K562 (cell line): ENCODE measurements around the gene CD151. TPM values are rescaled to one million over a fixed set of nuclear protein-coding genes. Genes with fewer than 3 reads are reported as not detected.

ENCODE experiments used
- ATAC-seq: fragments of 200-7000 bp; cut with Tn5 transposase; 3 replicates; pipeline ENCODE4 v1.9.1; 2020; ENCODE audit warnings: moderate library complexity
- BruUV-seq: library from RNA; stranded (reverse); fragments of 400-500 nt; replicated peaks from 2 replicates; lab custom pipeline; 2021; lab: Mats Ljungman, UMichigan
- CTCF ChIA-PET: fragments of 300-600 bp; formaldehyde crosslinking; extraction: SDS; loops from one replicate; lab custom pipeline; 2021; ENCODE audit warnings: low intra/inter-chr PET ratio; lab: Yijun Ruan, JAX
- POLR2A ChIA-PET: fragments of 300-600, 350-650 bp; sonication (Branson Sonifier 250); formaldehyde crosslinking; extraction: SDS; loops from one replicate; lab custom pipeline; 2021; ENCODE audit warnings: antibody characterized with exemption, inconsistent platforms; lab: Yijun Ruan, JAX
- DNase-seq, 4 experiments: peaks; one replicate each; pipeline versions ENCODE4 v3.0.0 to v3.0.0-alpha.2; 2011 to 2018; ENCODE audit warnings: low spot score in 3 of 4, mixed read lengths in 3 of 4; ENCODE audit errors: extremely low read depth in 1 of 4
- FAIRE-seq: peaks from 2 replicates; lab custom pipeline; 2011; peaks lifted over from hg19 to GRCh38; lab: Jason Lieb, UNC
- H2AFZ ChIP-seq: 2 replicates; pipeline ENCODE4 v1.6.0; 2011; ENCODE audit warnings: low read depth, low read length, control low read depth, inconsistent platforms
- H3K27ac ChIP-seq: fragments of 200-600 bp; 3 replicates; pipeline ENCODE4 v1.8.0; 2011; ENCODE audit warnings: low read depth, mild to moderate bottlenecking, control low read depth, inconsistent platforms, low read length, moderate library complexity, mixed read lengths; ENCODE audit errors: extremely low read depth
- H3K27me3 ChIP-seq, 2 experiments: fragments of 300-600 bp in 1 of 2; 2 replicates in 1 of 2; 3 replicates in 1 of 2; pipeline versions ENCODE4 v1.6.0 to v1.8.0; 2011; ENCODE audit warnings: inconsistent platforms in 2 of 2, low read length in 2 of 2, mild to moderate bottlenecking in 1 of 2, mixed read lengths in 1 of 2, moderate library complexity in 1 of 2; ENCODE audit not compliant: control insufficient read depth in 2 of 2, insufficient read depth in 2 of 2
- H3K36me3 ChIP-seq: fragments of 300-600 bp; 3 replicates; pipeline ENCODE4 v1.8.0; 2011; ENCODE audit warnings: mild to moderate bottlenecking, low read length, inconsistent platforms; ENCODE audit not compliant: control insufficient read depth, insufficient read depth
- H3K4me1 ChIP-seq, 2 experiments: fragments of 200-600 bp in 1 of 2; replicated peaks in 1 of 2; 2 replicates in 1 of 2; 3 replicates in 1 of 2; pipeline versions ENCODE4 v1.5.1 to v1.8.0; 2011; ENCODE audit warnings: inconsistent platforms in 2 of 2, low read length in 2 of 2, mild to moderate bottlenecking in 1 of 2, mixed read lengths in 1 of 2, moderate library complexity in 1 of 2; ENCODE audit not compliant: control insufficient read depth in 2 of 2, insufficient read depth in 2 of 2
- H3K4me2 ChIP-seq: 2 replicates; pipeline ENCODE4 v1.6.1; 2011; ENCODE audit warnings: low read length, control low read depth, inconsistent platforms, mixed read lengths; ENCODE audit not compliant: insufficient read depth
- H3K4me3 ChIP-seq: fragments of 200-600 bp; sonication (generic), shearing (Covaris generic); 2 replicates; pipeline ENCODE4 v1.5.1; 2016; ENCODE audit warnings: control low read depth, inconsistent platforms
- H3K79me2 ChIP-seq: fragments of 200-600 bp; 3 replicates; pipeline ENCODE4 v1.8.0; 2011; ENCODE audit warnings: low read length, inconsistent platforms; ENCODE audit not compliant: control insufficient read depth, insufficient read depth
- H3K9ac ChIP-seq, 2 experiments: 2 replicates each; pipeline versions ENCODE4 v1.6.0 to v1.6.1; 2011; ENCODE audit warnings: low read depth in 2 of 2, low read length in 2 of 2, control low read depth in 1 of 2, inconsistent platforms in 1 of 2, mild to moderate bottlenecking in 1 of 2, mixed read lengths in 1 of 2; ENCODE audit not compliant: insufficient read depth in 1 of 2
- H3K9me1 ChIP-seq: one replicate; pipeline ENCODE4 v1.6.0; 2011; ENCODE audit warnings: inconsistent platforms, mild to moderate bottlenecking, low read length, moderate library complexity; ENCODE audit not compliant: control insufficient read depth, insufficient read depth
- H3K9me3 ChIP-seq: replicated peaks from 2 replicates; pipeline ENCODE4 v1.5.1; 2011; ENCODE audit warnings: low read depth, low read length, inconsistent platforms; ENCODE audit not compliant: control insufficient read depth, insufficient read depth
- H4K20me1 ChIP-seq: replicated peaks from 2 replicates; pipeline ENCODE4 v1.6.1; 2011; ENCODE audit warnings: low read length, inconsistent platforms, mixed read lengths; ENCODE audit not compliant: control insufficient read depth, insufficient read depth
- BHLHE40 ChIP-seq: IDR thresholded peaks from 2 replicates; pipeline ENCODE4 v1.6.1; 2011; ENCODE audit warnings: low read length, improper control_type of control experiment
- CEBPB ChIP-seq: fragments of 450-650 bp; IDR thresholded peaks from 2 replicates; pipeline ENCODE4 v1.6.1; 2016; ENCODE audit warnings: missing genetic modification characterization, missing compliant biosample characterization
- ETV5 ChIP-seq: sonication (generic); formaldehyde crosslinking; IDR thresholded peaks from 2 replicates; pipeline ENCODE4 v1.4.0; 2020; ENCODE audit warnings: low read depth, mild to moderate bottlenecking, missing genetic modification reagents
- GABPB2 ChIP-seq: fragments of 250-450 bp; sonication (Bioruptor Pico); conservative IDR thresholded peaks from 2 replicates; pipeline ENCODE4 v1.5.1; 2021; ENCODE audit warnings: mild to moderate bottlenecking
- IRF2 ChIP-seq: sonication (generic); formaldehyde crosslinking; IDR thresholded peaks from 2 replicates; pipeline ENCODE4 v1.8.1; 2022; ENCODE audit warnings: mild to moderate bottlenecking, missing genetic modification reagents
- JUN ChIP-seq, 2 experiments: sonication (generic) in 1 of 2; formaldehyde crosslinking in 1 of 2; IDR thresholded peaks; 2 replicates each; pipeline versions ENCODE4 v1.6.1 to v1.8.0; 2012 to 2022; ENCODE audit warnings: borderline replicate concordance in 2 of 2, mild to moderate bottlenecking in 2 of 2, improper control_type of control experiment in 1 of 2, low read depth in 1 of 2, low read length in 1 of 2, missing genetic modification reagents in 1 of 2
- KLF6 ChIP-seq: fragments of 250-450 bp; sonication (Bioruptor Pico); IDR thresholded peaks from 2 replicates; pipeline ENCODE4 v1.4.0; 2020; ENCODE audit warnings: mild to moderate bottlenecking, moderate library complexity, borderline replicate concordance
- MTA1 ChIP-seq: fragments of 450-650 bp; IDR thresholded peaks from 2 replicates; pipeline ENCODE4 v1.6.1; 2017; ENCODE audit warnings: borderline replicate concordance
- NR2C1 ChIP-seq, 2 experiments: fragments of 450-650 bp; IDR thresholded peaks; 2 replicates each; pipeline ENCODE4 v1.6.1; 2017; ENCODE audit warnings: mild to moderate bottlenecking in 2 of 2, antibody characterized with exemption in 1 of 2, inconsistent platforms in 1 of 2, missing compliant biosample characterization in 1 of 2, missing genetic modification characterization in 1 of 2
- NRF1 ChIP-seq, 2 experiments: fragments of 450-650 bp; IDR thresholded peaks in 1 of 2; conservative IDR thresholded peaks in 1 of 2; 2 replicates each; pipeline ENCODE4 v1.6.1; 2014; ENCODE audit warnings: mild to moderate bottlenecking in 2 of 2
- POLR2A ChIP-seq: fragments of 450-650 bp; conservative IDR thresholded peaks from 2 replicates; pipeline ENCODE4 v1.6.1; 2016
- SAP30 ChIP-seq: fragments of 200-600 bp; sonication (generic); IDR thresholded peaks from 2 replicates; pipeline ENCODE4 v1.6.1; 2012; ENCODE audit warnings: borderline replicate concordance, low read depth, mild to moderate bottlenecking, moderate library complexity, low read length, control low read depth, inconsistent platforms; ENCODE audit not compliant: insufficient read depth, poor library complexity, severe bottlenecking
- TOE1 ChIP-seq, 2 experiments: fragments of 450-650 bp in 1 of 2; sonication (generic) in 1 of 2; formaldehyde crosslinking in 1 of 2; IDR thresholded peaks; 2 replicates each; pipeline versions ENCODE4 v1.7.1 to v1.8.0; 2016 to 2022; ENCODE audit warnings: borderline replicate concordance in 2 of 2, mild to moderate bottlenecking in 2 of 2, antibody characterized with exemption in 1 of 2, inconsistent platforms in 1 of 2, low read depth in 1 of 2, missing genetic modification reagents in 1 of 2, moderate library complexity in 1 of 2
- TSC22D4 ChIP-seq: fragments of 450-650 bp; IDR thresholded peaks from 2 replicates; pipeline ENCODE4 v1.6.1; 2016; ENCODE audit warnings: missing genetic modification characterization, missing biosample characterization, control low read depth
- ZNF354B ChIP-seq: fragments of 250-450 bp; sonication (Bioruptor Pico); IDR thresholded peaks from 2 replicates; pipeline ENCODE4 v1.4.0; 2020
- WGBS: fragments of 100-300 bp; shearing (Covaris generic); methylation state at CpG from one replicate; pipeline ENCODE4 v1.1.6; 2016; ENCODE audit warnings: low coverage, mixed read lengths; ENCODE audit not compliant: insufficient coverage; ENCODE audit errors: missing lambda C conversion rate; 5-methylcytosine and 5-hydroxymethylcytosine counted together
- in situ Hi-C: fragments of 300-500 bp; cut with MboI; formaldehyde crosslinking; loops from 4 replicates; pipeline ENCODE4 v1.15.0; 2018; ENCODE audit warnings: inconsistent platforms, mixed read lengths
- intact Hi-C: fragments of 100-400 bp; cut with micrococcal nuclease; formaldehyde crosslinking; loops from 2 replicates; pipeline ENCODE4 v1.14.2; 2022
- polyA plus RNA-seq, 8 experiments: library from polyadenylated mRNA; depleted of rRNA in 4 of 8; stranded (reverse) in 5 of 8; unstranded in 3 of 8; fragments of >200 nt; fragmentation: Nextera tagmentation in 2 of 8; fragmentation: Illumina TruSeq in 1 of 8; extraction: Ambion mirVana in 2 of 8; extraction: Trizol in 1 of 8; gene quantifications; 2 replicates each; pipeline versions ENCODE4 v1.2.1 to v1.2.3, GENCODE V29; 2011 to 2014; ENCODE audit warnings: inconsistent platforms in 1 of 8, missing spikeins in 1 of 8
- total RNA-seq, 7 experiments: library from RNA; depleted of rRNA in 6 of 7; stranded (reverse); fragments of >200 nt in 6 of 7; fragmentation: Illumina TruSeq in 2 of 7; extraction: Trizol in 2 of 7; gene quantifications; 2 replicates each; pipeline versions ENCODE4 v1.2.1 to v1.2.3, GENCODE V29; 2011 to 2021; ENCODE audit warnings: low replicate concordance in 1 of 7
- TF ChIP-seq, protein P1 (sequence below): sonication (generic); formaldehyde crosslinking; IDR thresholded peaks from 2 replicates; pipeline ENCODE4 v1.9.0; 2022; ENCODE audit warnings: mild to moderate bottlenecking, missing genetic modification reagents
- TF ChIP-seq, protein P2 (sequence below): fragments of 150-350 bp; IDR thresholded peaks from 2 replicates; pipeline ENCODE4 v1.6.1; 2014; ENCODE audit warnings: low read depth, mild to moderate bottlenecking, low read length, borderline replicate concordance

CD151 gene
- total and polyA plus RNA-seq, 9 of the 15 experiments (the other 6 are each of a cell fraction or from before 2014, with no cell fraction given), result 2.3 to 187 (median 140) TPM

DNA sequence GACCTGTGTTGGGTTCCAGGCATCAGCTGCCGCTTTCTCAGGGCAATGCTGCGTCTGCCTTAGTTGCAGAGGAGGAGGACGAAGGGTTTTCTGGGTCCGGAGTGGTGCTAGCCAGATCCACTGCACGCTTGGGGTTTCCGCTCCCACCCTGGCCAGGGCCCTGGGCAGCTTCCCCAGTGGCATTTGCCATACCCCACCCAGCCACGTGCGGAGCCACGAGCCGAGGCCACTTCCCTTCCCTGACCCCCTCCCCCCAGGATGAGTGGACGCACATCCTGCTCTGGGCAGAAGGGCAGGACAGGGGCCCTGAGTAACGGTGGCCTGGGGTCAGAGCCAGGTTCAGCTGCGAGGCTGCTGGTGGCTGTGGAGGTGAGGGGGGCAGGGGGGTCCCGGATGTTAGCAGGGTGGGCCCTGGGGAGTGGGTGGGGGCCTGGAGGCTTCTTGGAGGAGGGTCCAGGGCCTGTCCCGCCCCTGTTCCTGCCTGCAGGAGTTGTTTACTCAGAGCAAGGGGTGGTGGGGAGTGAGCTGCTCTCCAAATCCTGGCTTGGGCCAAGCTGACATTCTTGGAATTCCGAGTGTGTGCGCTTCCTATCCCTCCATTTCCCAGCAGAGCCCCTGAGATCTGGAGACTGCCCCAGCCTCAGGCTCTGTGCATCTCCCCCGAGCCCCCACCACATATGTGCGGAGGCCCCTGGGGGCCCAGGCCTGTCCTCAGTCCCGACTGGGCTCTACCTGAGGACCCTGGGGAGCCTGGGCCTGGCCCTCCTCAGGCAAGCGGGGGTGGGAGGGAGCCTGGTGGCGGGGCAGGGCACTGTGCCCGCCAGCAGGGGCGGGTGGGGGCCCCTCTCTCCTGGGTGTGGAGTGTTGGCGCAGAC lies 11.3 kb downstream of the CD151 start:
- H3K4me1 ChIP-seq, result peaks cover 27 to 83% of the 10 kb centered on the region in 2 experiments
- H3K9me1 ChIP-seq, result peaks cover 4% of the 10 kb centered on the region
- TSS peak; percentile 36 for BruUV-seq
- H2AFZ ChIP-seq, result no peak overlapping the region
- ChIA-PET CTCF (no interaction called here), POLR2A (interaction anchor here (0.7 to 5.2 kb wide), 5 partner anchors 11 to 166 kb away, joined by 3 to 36 read pairs (median 4); partner anchors contain the start of gene PNPLA2)
- H4K20me1 ChIP-seq, result no peaks in the 10 kb centered on the region; the same call in 1 of the 2 replicates
- peaks cover 46% of the 10 kb centered on the region for H3K79me2 ChIP-seq
- H3K9me3 ChIP-seq, result no peaks in the 10 kb centered on the region
- DNase-seq (peak; percentile 49 to 68 (median 58)), ATAC-seq (no peak), FAIRE-seq (no peak)
- H3K4me3 ChIP-seq, result peak overlapping the region; percentile 98
- intact Hi-C loops (loop anchor here (2.0 to 10.0 kb wide), 2 partner anchors 35 to 71 kb away; partner anchors contain the start of genes CHID1 and RPLP2), in situ Hi-C loops (no loop called here)
- no peaks in the 10 kb centered on the region for H3K27me3 ChIP-seq
- H3K36me3 ChIP-seq, result peaks cover 23% of the 10 kb centered on the region; the same call in 1 of the 3 replicates
- H3K9ac ChIP-seq, result peak overlapping the region; percentile 91 to 93; a peak in 3 of 4 replicates
- H3K27ac ChIP-seq, result peak overlapping the region; percentile 98; the same call in 2 of the 3 replicates
- WGBS, result 35% methylated on average over 17 of the region's 25 CpGs
- peak overlapping the region; percentile 60 for H3K4me2 ChIP-seq
- TF ChIP-seq CEBPB (no peak), IRF2 (no peak), GABPB2 (no peak), ETV5 (CRISPR knock-in tag) (0 out of 2 replicates have a peak, but pooled peaks have one; percentile 20), BHLHE40 (peak; percentile 78), JUN (IDR thresholded peaks at IDR 0.05; ENCODE audit: borderline replicate concordance, low read depth, low read length) (no peak), JUN (CRISPR knock-in tag; IDR thresholded peaks at IDR 0.05; ENCODE audit: borderline replicate concordance) (no peak), NR2C1 (IDR thresholded peaks at IDR 0.05) (no peak), NR2C1 (tag; IDR thresholded peaks at IDR 0.05) (no peak), MTA1 (no peak), TOE1 (IDR thresholded peaks at IDR 0.05; ENCODE audit: borderline replicate concordance) (no peak), TOE1 (CRISPR knock-in tag; IDR thresholded peaks at IDR 0.05; ENCODE audit: borderline replicate concordance, low read depth) (no peak), SAP30 (no peak), NRF1 (conservative IDR thresholded peaks at IDR 0.05 in 1 of 2, IDR thresholded peaks at IDR 0.05 in 1 of 2) (no peak), TSC22D4 (tag) (no peak), ZNF354B (CRISPR knock-in tag) (no peak), POLR2A (no peak), KLF6 (CRISPR knock-in tag) (no peak)
- TF ChIP-seq, protein P1, sequence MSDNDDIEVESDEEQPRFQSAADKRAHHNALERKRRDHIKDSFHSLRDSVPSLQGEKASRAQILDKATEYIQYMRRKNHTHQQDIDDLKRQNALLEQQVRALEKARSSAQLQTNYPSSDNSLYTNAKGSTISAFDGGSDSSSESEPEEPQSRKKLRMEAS, result peak; percentile 93
- TF ChIP-seq, protein P2, sequence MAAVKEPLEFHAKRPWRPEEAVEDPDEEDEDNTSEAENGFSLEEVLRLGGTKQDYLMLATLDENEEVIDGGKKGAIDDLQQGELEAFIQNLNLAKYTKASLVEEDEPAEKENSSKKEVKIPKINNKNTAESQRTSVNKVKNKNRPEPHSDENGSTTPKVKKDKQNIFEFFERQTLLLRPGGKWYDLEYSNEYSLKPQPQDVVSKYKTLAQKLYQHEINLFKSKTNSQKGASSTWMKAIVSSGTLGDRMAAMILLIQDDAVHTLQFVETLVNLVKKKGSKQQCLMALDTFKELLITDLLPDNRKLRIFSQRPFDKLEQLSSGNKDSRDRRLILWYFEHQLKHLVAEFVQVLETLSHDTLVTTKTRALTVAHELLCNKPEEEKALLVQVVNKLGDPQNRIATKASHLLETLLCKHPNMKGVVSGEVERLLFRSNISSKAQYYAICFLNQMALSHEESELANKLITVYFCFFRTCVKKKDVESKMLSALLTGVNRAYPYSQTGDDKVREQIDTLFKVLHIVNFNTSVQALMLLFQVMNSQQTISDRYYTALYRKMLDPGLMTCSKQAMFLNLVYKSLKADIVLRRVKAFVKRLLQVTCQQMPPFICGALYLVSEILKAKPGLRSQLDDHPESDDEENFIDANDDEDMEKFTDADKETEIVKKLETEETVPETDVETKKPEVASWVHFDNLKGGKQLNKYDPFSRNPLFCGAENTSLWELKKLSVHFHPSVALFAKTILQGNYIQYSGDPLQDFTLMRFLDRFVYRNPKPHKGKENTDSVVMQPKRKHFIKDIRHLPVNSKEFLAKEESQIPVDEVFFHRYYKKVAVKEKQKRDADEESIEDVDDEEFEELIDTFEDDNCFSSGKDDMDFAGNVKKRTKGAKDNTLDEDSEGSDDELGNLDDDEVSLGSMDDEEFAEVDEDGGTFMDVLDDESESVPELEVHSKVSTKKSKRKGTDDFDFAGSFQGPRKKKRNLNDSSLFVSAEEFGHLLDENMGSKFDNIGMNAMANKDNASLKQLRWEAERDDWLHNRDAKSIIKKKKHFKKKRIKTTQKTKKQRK, result no peak
